ENCODE data around the gene CXCL6.

CXCL6 gene

GRCh38 chr4:73836373-73837279 lies at the start of gene CXCL6:
Gene CXCL6, plus strand, starts transcription at chr4:73836678. Its CDS starts 73 bp downstream, at chr4:73836751.
- DNase-seq, result no peak

GRCh38 chr4:73788411-73788810 lies 48.1 kb upstream of the CXCL6 start:
- DNase-seq, result no peak

GRCh38 chr4:73798842-73799241 lies 37.6 kb upstream of the CXCL6 start:
- DNase-seq, result no peak

- no peak for DNase-seq
Measured at GRCh38 chr4:73800206-73800605, 36.3 kb upstream of the CXCL6 start.

GRCh38 chr4:73801692-73802091 lies 34.8 kb upstream of the CXCL6 start:
- no peak for DNase-seq

GRCh38 chr4:73803213-73803612 lies 33.3 kb upstream of the CXCL6 start:
- no peak for DNase-seq

GRCh38 chr4:73810191-73810590 lies 26.3 kb upstream of the CXCL6 start:
- DNase-seq, result no peak

- no peak for DNase-seq
Measured at GRCh38 chr4:73811841-73812240, 24.6 kb upstream of the CXCL6 start.

GRCh38 chr4:73814679-73815078 lies 21.8 kb upstream of the CXCL6 start:
- DNase-seq, result no peak

- DNase-seq, result no peak
Measured at GRCh38 chr4:73815145-73815544, 21.3 kb upstream of the CXCL6 start.

GRCh38 chr4:73816814-73817213 lies 19.7 kb upstream of the CXCL6 start:
- no peak for DNase-seq

GRCh38 chr4:73817341-73817740 lies 19.1 kb upstream of the CXCL6 start:
- no peak for DNase-seq

GRCh38 chr4:73821325-73821724 lies 15.2 kb upstream of the CXCL6 start:
- no peak for DNase-seq

GRCh38 chr4:73822389-73822788 lies 14.1 kb upstream of the CXCL6 start:
- no peak for DNase-seq

GRCh38 chr4:73822812-73823504 lies 13.5 kb upstream of the CXCL6 start:
- DNase-seq, result no peak

GRCh38 chr4:73823760-73824159 lies 12.7 kb upstream of the CXCL6 start:
- no peak for DNase-seq

GRCh38 chr4:73828956-73829355 lies 7.5 kb upstream of the CXCL6 start:
- no peak for DNase-seq

GRCh38 chr4:73831569-73831968 lies 4.9 kb upstream of the CXCL6 start:
- no peak for DNase-seq

- DNase-seq, result no peak
Measured at GRCh38 chr4:73832651-73833237, 3.7 kb upstream of the CXCL6 start.

- no peak for DNase-seq
Measured at GRCh38 chr4:73839071-73839470, 2.6 kb downstream of the CXCL6 start.

GRCh38 chr4:73839715-73840114 lies 3.2 kb downstream of the CXCL6 start:
- DNase-seq, result no peak

- no peak for DNase-seq
Measured at GRCh38 chr4:73841243-73841925, 4.9 kb downstream of the CXCL6 start.

GRCh38 chr4:73842696-73843095 lies 6.2 kb downstream of the CXCL6 start:
- DNase-seq, result no peak

Data from NCI-H1694 treated with DMSO at 0.1 percent for 48 hours (cell line).